HuH-7.5 (cell line): ENCODE measurements around the gene GBA3.

Experiments
- DNase-seq: peaks from one replicate; pipeline ENCODE4 v3.0.0; 2011; ENCODE audit warnings: low spot score

The GBA3 gene

GRCh38 chr4:22787753-22788375 lies 95.1 kb downstream of the GBA3 start:
- no peak for DNase-seq

GRCh38 chr4:22790631-22791030 lies 97.9 kb downstream of the GBA3 start:
- DNase-seq: no peak

- DNase-seq: no peak
Measured at GRCh38 chr4:22794732-22795131, 102.0 kb downstream of the GBA3 start.

DNA sequence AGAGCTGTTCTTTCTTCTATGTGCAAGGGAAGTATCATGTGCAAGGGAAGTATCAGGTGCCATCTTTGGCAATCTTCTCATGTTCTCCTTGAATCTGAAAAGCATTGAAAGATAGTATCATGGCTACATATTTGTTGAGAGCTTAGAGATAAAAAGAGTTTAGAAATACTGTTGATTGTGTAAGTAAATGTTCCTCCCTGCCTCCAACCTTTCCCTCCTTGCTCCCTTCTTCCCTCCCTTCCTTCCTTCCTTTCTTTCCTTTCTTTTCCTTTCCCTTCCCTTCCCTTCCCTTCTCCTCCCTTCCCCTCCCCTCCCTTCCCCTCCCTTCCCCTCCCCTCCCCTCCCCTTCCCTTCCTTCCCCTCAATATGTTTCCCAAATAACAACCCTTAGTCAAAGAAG lies 108.7 kb downstream of the GBA3 start:
- no peak for DNase-seq

DNA sequence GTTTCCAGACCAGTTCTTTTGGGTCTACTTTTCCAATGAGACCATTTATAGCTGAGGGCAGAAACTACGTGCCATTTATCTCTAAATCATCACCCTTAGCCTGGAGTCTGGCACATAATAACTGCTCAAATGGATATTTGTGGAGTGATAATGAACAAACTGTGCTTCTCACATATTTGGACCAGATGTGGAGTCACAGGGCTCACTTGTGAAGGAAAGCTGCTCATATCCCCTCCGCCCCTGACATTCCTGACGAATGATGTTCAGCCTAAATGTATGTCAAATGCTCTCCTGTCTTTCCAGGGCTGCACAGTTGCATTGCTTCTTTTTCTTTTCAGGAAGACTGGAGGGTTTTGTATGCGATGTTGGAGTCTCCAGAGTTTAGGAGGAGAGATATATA lies 110.1 kb downstream of the GBA3 start:
- no peak for DNase-seq

DNA sequence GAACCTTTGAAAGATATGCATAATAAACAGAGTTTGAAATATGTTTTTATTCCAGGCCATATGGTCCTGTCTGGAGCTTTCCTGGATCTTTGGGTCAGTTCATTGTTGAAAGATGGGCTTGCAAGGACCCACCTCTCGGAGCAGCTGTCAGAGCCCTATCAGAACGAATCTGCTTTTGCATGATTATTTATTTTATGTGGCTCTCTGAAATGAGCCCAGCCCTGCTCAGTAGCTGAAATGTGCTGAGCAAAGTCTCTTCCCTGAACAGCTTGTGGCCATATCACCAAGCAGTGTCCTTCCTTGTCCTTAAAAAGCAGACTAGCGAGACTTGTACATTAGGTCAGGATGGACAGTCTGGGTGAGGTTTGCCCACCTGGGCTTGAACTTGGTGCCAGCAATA lies 110.8 kb downstream of the GBA3 start:
- no peak for DNase-seq

DNA sequence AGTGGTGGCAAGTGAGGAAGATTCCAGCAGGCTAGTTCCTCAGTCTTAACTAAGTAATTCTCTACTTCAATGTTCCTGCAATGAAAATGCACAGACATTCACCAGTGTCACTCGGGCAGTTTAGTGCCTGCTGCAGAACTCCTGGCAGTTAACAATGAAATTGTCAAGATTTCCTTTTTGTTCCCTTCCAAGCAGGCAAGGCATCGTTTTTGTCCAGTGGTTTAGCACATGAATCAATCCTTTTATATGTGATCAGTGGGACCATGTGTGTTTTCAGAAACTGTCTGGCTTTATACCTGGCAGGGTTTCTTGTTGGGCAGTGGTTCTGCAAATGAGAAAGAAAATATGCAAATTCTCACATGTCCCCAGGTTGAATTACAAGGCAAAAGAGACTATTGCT lies 122.2 kb downstream of the GBA3 start:
- no peak for DNase-seq

- no peak for DNase-seq
Measured at GRCh38 chr4:22824091-22824490, 131.4 kb downstream of the GBA3 start.

DNA sequence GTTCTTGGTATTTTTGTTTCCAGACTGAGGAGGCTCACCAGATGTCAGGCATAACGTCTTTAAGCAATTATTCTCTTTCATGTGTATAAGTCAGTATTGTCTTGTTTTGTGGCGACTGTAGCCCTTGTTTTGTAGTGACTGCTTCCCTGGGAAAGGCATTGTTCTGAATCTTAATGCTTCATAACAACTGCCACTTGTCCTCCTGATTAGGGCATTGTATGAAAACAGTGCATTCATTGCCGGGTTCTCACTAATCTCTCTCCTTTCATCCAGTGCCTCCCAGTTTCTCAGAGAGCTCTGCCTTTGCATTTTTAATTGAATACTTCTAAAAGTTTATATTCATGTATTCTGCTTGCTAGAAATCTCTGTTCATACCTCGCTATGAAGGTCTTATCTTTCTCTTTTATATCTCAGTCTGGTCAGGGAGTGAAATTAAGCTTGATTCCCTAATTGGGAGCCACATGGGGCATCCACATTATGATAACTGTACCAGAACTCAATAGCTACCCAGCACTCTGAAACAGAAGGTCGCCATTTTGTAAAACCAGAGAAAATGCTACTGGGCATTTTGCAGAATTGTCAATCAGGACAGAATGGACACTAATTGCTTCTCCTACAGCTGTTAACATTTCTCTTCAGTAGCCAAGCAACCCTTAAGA lies 149.8 kb downstream of the GBA3 start:
- DNase-seq: no peak

DNA sequence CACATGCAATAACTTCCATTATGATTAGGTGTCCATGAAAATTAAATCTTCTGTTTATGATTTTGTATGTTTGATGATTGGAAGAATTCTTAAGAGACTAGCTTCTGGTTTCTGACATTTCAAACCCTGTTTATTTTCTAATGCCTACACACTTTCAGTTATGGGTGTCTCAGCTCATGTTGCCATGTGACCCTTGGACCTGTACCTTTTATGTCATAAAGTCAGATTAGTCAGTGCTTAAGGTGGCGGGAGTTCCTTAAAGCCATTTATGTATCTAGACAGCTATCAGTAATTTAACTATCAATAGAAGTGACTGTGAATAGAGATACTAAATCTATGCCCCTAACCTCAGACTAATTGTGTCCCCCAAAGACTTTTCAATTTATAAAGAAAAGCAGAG lies 155.6 kb downstream of the GBA3 start:
- DNase-seq: no peak

- no peak for DNase-seq
Measured at GRCh38 chr4:22850055-22850454, 157.3 kb downstream of the GBA3 start.

GRCh38 chr4:22850630-22851029 lies 157.9 kb downstream of the GBA3 start:
- DNase-seq: no peak

GRCh38 chr4:22857411-22857810 lies 164.7 kb downstream of the GBA3 start:
- no peak for DNase-seq

DNA sequence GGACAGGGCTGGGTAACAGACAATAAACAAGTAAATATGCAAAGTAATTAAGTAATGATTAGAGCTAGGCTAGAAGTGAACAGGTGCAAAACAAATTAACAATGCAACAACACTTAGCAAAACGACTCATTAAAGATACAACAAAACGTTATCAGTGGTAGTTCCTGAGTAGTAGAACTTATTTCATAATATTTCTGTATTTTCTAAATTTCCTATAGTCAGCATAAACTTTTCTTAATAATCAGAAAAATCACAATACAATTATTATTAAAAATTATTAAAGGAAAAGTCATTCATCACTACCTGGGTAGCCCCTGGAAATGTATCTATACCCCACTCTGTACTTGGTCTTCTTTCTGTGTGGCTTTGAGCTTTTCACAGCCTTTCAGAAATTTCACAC lies 166.6 kb downstream of the GBA3 start:
- no peak for DNase-seq
